Smooth muscle cell (in vitro differentiated cells): ENCODE measurements around the gene DNHD1. TPM values are rescaled to one million over a fixed set of nuclear protein-coding genes. Genes with fewer than 3 reads are reported as not detected.

Source experiments
- DNase-seq: peaks from one replicate; lab custom pipeline; 2025; ENCODE audit not compliant: unreplicated experiment; lab: John Stamatoyannopoulos, UW
- H2AFZ ChIP-seq: fragments of 200-600 bp; sonication (generic); 2 replicates; pipeline ENCODE4 v1.6.0; 2016; ENCODE audit warnings: antibody characterized with exemption, low read depth, mild to moderate bottlenecking
- H3F3A ChIP-seq: fragments of 200-600 bp; sonication (generic); 2 replicates; pipeline ENCODE4 v1.6.0; 2017; ENCODE audit warnings: antibody characterized with exemption, low read depth
- H3K27ac ChIP-seq: fragments of 200-600 bp; sonication (generic); 2 replicates; pipeline ENCODE4 v1.5.1; 2016; ENCODE audit warnings: low read depth, mild to moderate bottlenecking
- H3K27me3 ChIP-seq: fragments of 200-600 bp; sonication (generic); 2 replicates; pipeline ENCODE4 v1.6.1; 2016; ENCODE audit warnings: low read depth, mild to moderate bottlenecking
- H3K36me3 ChIP-seq: fragments of 200-600 bp; sonication (generic); 2 replicates; pipeline ENCODE4 v1.5.1; 2016; ENCODE audit warnings: low read depth
- H3K4me1 ChIP-seq: fragments of 200-600 bp; sonication (generic); 2 replicates; pipeline ENCODE4 v1.5.1; 2016; ENCODE audit warnings: low read depth
- H3K4me2 ChIP-seq: fragments of 200-600 bp; sonication (generic); 2 replicates; pipeline ENCODE4 v1.6.0; 2016; ENCODE audit warnings: mild to moderate bottlenecking
- H3K4me3 ChIP-seq: fragments of 200-600 bp; sonication (generic); 2 replicates; pipeline ENCODE4 v1.5.1; 2016; ENCODE audit warnings: mild to moderate bottlenecking
- H3K79me2 ChIP-seq: fragments of 200-600 bp; sonication (generic); 2 replicates; pipeline ENCODE4 v1.6.0; 2016; ENCODE audit warnings: low read depth, mild to moderate bottlenecking
- H3K9ac ChIP-seq: fragments of 200-600 bp; sonication (generic); 2 replicates; pipeline ENCODE4 v1.6.0; 2016; ENCODE audit warnings: low read depth
- H3K9me3 ChIP-seq: fragments of 200-600 bp; sonication (generic); replicated peaks from 2 replicates; pipeline ENCODE4 v1.5.1; 2016; ENCODE audit warnings: low read depth
- H4K20me1 ChIP-seq: fragments of 200-600 bp; sonication (generic); 2 replicates; pipeline ENCODE4 v1.6.0; 2016; ENCODE audit warnings: low read depth
- WGBS: methylation state at CpG from one replicate; pipeline ENCODE4 v1.1.7; 2016; ENCODE audit warnings: low lambda C conversion rate; 5-methylcytosine and 5-hydroxymethylcytosine counted together
- polyA plus RNA-seq: library from polyadenylated mRNA; unstranded; fragments of >200 nt; fragmentation: Nextera tagmentation; extraction: Ambion mirVana; gene quantifications from 2 replicates; pipeline ENCODE4 v1.2.1, GENCODE V29; 2016
- total RNA-seq: library from RNA; depleted of rRNA; stranded (reverse); fragments of >200 nt; gene quantifications from 2 replicates; pipeline ENCODE4 v1.2.3, GENCODE V29; 2014
- TF ChIP-seq, protein P1 (sequence below): fragments of 200-600 bp; sonication (generic); IDR thresholded peaks from 2 replicates; pipeline ENCODE4 v1.5.1; 2017; ENCODE audit warnings: borderline replicate concordance, mild to moderate bottlenecking, antibody characterized with exemption; ENCODE audit not compliant: insufficient read depth, poor library complexity, severe bottlenecking

The DNHD1 gene
- total and polyA plus RNA-seq, 2 experiments from 2014 or later: 5.5 to 9.1 TPM

DNA sequence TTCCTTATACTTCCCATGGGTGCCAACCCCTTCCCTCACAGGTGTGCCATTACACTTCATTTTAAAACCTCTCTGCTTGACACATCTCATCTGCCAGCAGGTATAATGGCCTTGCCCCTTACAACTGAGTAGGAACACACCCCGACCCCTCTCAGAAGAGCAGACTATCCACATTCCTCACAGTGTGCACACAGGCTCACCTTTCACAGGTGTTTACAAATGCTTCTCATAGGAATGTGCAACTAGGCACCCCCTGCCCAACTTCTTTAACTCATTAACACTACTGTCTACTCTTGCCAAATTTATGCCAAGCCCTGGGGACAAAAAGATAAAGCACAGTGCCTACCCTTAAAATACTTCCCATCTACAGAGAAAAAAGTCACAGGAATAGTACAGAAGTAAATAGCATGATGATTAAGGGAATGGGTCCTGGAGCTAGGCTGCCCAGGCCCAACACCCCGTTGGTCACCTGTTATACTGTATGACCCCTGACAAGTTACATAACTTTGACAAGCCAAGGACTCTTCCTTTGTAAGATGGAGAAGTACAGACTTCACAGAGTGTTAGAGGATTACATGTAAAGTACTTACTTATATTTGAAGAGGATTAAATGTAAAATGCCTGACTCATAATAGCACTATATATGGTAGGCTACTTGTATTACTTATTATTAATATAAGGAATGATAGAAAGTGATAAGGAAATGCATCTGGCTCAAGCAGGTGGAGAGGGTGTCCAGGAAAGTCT lies 38.6 kb upstream of the DNHD1 start:
- Histone ChIP-seq H4K20me1 (no peaks in the 10 kb centered on the region), H3K27me3 (no peaks in the 10 kb centered on the region), H3K4me2 (no peak overlapping the region), H3K4me3 (no peak overlapping the region), H3K79me2 (no peaks in the 10 kb centered on the region), H3K36me3 (no peaks in the 10 kb centered on the region), H3K27ac (no peak overlapping the region), H3K4me1 (no peaks in the 10 kb centered on the region), H3F3A (no peaks in the 10 kb centered on the region), H3K9me3 (no peaks in the 10 kb centered on the region), H2AFZ (no peak overlapping the region), H3K9ac (no peak overlapping the region)
- WGBS: 85% methylated on average over 2 of the region's 2 CpGs
- DNase-seq: no peak
- TF ChIP-seq, protein P1, sequence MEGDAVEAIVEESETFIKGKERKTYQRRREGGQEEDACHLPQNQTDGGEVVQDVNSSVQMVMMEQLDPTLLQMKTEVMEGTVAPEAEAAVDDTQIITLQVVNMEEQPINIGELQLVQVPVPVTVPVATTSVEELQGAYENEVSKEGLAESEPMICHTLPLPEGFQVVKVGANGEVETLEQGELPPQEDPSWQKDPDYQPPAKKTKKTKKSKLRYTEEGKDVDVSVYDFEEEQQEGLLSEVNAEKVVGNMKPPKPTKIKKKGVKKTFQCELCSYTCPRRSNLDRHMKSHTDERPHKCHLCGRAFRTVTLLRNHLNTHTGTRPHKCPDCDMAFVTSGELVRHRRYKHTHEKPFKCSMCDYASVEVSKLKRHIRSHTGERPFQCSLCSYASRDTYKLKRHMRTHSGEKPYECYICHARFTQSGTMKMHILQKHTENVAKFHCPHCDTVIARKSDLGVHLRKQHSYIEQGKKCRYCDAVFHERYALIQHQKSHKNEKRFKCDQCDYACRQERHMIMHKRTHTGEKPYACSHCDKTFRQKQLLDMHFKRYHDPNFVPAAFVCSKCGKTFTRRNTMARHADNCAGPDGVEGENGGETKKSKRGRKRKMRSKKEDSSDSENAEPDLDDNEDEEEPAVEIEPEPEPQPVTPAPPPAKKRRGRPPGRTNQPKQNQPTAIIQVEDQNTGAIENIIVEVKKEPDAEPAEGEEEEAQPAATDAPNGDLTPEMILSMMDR: no peak

DNA sequence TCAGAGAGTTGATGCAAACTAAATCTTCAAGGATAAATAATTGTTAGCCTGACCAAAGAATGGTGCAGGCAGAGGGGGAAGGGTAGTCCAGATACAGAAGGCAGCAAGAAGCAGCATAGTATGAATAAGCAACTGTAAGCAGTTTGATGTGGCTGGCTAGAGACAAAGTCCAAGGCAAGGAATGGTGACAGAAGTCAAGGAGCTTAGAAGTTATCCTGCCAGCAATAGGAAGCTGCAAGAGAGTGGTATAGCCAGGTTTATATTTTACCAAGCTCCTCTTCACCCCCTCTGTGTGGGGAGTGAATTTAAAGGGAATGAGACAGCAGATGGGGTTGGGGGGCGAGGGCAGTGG lies 38.0 kb upstream of the DNHD1 start:
- no peak overlapping the region for H3K4me2 ChIP-seq
- H3K9me3 ChIP-seq: no peaks in the 10 kb centered on the region
- H3F3A ChIP-seq: no peaks in the 10 kb centered on the region
- H3K4me1 ChIP-seq: no peaks in the 10 kb centered on the region
- no peak overlapping the region for H3K9ac ChIP-seq
- no peaks in the 10 kb centered on the region for H4K20me1 ChIP-seq
- TF ChIP-seq, protein P1: no peak
- no peak overlapping the region for H3K27ac ChIP-seq
- no peaks in the 10 kb centered on the region for H3K36me3 ChIP-seq
- H3K79me2 ChIP-seq: no peaks in the 10 kb centered on the region
- 100% methylated on average over 1 of the region's 1 CpG for WGBS
- no peaks in the 10 kb centered on the region for H3K27me3 ChIP-seq
- DNase-seq: no peak
- H2AFZ ChIP-seq: no peak overlapping the region
- H3K4me3 ChIP-seq: no peak overlapping the region

DNA sequence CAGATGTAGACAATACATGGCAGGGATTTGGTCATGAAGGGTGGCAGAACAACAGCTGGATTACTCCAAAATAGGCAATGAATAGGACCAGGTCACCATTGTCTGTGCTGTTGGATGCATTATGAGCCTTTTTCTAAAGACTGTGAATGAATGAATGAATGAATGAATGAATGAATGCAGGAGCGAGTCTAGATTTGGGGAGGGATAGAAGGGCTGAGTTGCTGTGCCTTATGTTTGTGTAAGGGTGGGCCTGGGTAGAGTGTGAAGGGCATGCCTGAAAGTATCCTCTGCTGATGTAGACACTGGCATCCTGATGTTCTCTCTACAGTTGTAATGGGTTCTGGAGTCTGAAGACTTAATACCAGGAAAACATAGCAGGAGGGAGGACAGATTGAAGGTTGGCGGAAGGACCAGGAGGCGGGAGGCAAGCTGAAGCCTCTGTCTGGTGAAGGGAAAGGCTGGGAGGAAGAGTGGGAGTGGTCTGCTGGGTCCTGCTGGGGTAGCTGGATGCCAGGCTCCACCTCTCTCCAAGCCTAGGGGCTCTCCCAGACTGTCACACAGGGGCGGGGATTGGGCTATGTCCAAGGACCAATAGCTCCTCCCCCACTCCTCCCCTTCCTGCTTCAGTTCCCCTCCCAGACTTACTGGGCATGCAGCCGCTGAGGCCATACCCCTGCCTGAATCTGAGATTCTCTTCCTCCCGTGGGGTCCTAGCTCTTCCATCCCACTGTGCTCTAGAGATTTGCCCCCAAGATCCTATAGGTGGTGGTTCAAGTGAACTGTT lies 28.2 kb upstream of the DNHD1 start:
- no peaks in the 10 kb centered on the region for H3K36me3 ChIP-seq
- peak overlapping the region; percentile 5 for H3K27ac ChIP-seq
- no peaks in the 10 kb centered on the region for H4K20me1 ChIP-seq
- no peaks in the 10 kb centered on the region for H3F3A ChIP-seq
- H3K79me2 ChIP-seq: peaks cover 36% of the 10 kb centered on the region
- peak; percentile 67 for DNase-seq
- H2AFZ ChIP-seq: no peak overlapping the region
- peaks cover 8% of the 10 kb centered on the region for H3K4me1 ChIP-seq
- no peaks in the 10 kb centered on the region for H3K27me3 ChIP-seq
- no peak overlapping the region for H3K4me3 ChIP-seq
- H3K9ac ChIP-seq: no peak overlapping the region
- no peak overlapping the region for H3K4me2 ChIP-seq
- H3K9me3 ChIP-seq: no peaks in the 10 kb centered on the region
- TF ChIP-seq, protein P1: no peak
- 22% methylated on average over 6 of the region's 6 CpGs for WGBS
